Astrocyte (in vitro differentiated cells and primary cell): ENCODE results near the gene ENSA.

Source experiments
- EZH2 ChIP-seq: IDR thresholded peaks from 2 replicates; pipeline ENCODE4 v1.6.1; 2012; ENCODE audit warnings: mild to moderate bottlenecking, low read length, inconsistent platforms; ENCODE audit not compliant: insufficient read depth
- TF ChIP-seq, protein P1 (sequence below): IDR thresholded peaks from 2 replicates; pipeline ENCODE4 v1.5.1; 2011; ENCODE audit warnings: low read depth, mild to moderate bottlenecking, inconsistent platforms, low read length, moderate library complexity; ENCODE audit not compliant: insufficient read depth

DNA sequence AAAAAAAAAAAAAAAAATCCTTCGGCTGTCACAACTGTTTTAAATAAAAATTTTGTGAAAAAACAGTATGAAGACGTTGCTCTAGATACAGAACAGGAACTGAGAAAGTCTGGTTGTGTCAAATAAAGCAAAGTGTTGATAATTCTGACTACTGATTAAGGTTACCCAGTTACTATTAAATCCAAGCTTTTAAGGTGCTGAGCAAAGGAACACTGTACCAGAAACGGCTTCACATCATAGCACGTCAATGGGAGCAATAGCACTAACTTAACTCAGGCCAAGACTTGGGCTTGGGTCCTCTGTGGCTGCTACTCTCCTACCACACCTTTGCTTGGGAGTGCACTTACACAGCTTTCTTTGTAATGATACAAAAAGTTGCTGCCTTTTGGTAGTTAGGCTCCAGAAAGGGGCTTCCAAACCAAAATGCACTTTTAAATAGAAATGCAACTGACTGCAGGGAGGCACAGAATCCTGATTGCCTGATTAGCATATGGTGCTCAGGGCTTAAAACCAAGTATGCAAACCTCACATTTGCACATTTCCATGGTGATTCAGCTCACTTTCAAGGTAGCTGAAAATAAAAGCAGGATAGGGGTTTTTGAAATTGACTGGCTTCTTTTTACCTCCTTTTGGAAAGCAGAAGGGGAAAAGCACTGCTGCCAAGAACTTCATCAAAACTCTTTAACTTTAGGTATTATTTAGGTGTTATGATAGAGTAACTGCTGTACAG is 56.3 kb downstream of the ENSA start:
- TF ChIP-seq, protein P1, sequence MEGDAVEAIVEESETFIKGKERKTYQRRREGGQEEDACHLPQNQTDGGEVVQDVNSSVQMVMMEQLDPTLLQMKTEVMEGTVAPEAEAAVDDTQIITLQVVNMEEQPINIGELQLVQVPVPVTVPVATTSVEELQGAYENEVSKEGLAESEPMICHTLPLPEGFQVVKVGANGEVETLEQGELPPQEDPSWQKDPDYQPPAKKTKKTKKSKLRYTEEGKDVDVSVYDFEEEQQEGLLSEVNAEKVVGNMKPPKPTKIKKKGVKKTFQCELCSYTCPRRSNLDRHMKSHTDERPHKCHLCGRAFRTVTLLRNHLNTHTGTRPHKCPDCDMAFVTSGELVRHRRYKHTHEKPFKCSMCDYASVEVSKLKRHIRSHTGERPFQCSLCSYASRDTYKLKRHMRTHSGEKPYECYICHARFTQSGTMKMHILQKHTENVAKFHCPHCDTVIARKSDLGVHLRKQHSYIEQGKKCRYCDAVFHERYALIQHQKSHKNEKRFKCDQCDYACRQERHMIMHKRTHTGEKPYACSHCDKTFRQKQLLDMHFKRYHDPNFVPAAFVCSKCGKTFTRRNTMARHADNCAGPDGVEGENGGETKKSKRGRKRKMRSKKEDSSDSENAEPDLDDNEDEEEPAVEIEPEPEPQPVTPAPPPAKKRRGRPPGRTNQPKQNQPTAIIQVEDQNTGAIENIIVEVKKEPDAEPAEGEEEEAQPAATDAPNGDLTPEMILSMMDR, result no peak
- no peak for TF ChIP-seq EZH2
